SK-N-SH (cell line): Measurements from ENCODE around the gene WASL. TPM values are rescaled to one million over a fixed set of nuclear protein-coding genes. Genes with fewer than 3 reads are reported as not detected.

Experiments used
- CTCF ChIA-PET: fragments of 300-600, 350-600 bp; formaldehyde crosslinking; extraction: SDS; loops from one replicate; lab custom pipeline; 2021; lab: Yijun Ruan, JAX
- POLR2A ChIA-PET: fragments of 350-600 bp; sonication (Branson Sonifier 250); formaldehyde crosslinking; extraction: SDS; loops from one replicate; lab custom pipeline; 2020; ENCODE audit warnings: antibody characterized with exemption, inconsistent platforms; lab: Yijun Ruan, JAX
- DNase-seq: peaks from one replicate; pipeline ENCODE4 v3.0.0; 2012
- H2AFZ ChIP-seq: fragments of 200-600 bp; sonication (generic); 2 replicates; pipeline ENCODE4 v1.8.1; 2016; ENCODE audit warnings: antibody characterized with exemption, mild to moderate bottlenecking, low read depth
- H3F3A ChIP-seq: fragments of 200-600 bp; sonication (generic); replicated peaks from 2 replicates; pipeline ENCODE3; 2016; ENCODE audit warnings: antibody characterized with exemption, mild to moderate bottlenecking; ENCODE audit not compliant: insufficient read depth
- H3K27ac ChIP-seq, 2 experiments: fragments of 200-500 bp in 1 of 2; fragments of 200-600 bp in 1 of 2; sonication (Bioruptor generic) in 1 of 2; sonication (generic), shearing (Covaris generic) in 1 of 2; 2 replicates each; pipeline versions ENCODE4 v1.5.1 to v1.6.1; 2014 to 2016; ENCODE audit warnings: low read depth in 2 of 2, inconsistent platforms in 1 of 2, low read length in 1 of 2, mild to moderate bottlenecking in 1 of 2, mixed read lengths in 1 of 2
- H3K27me3 ChIP-seq: fragments of 200-600 bp; sonication (generic), shearing (Covaris generic); 2 replicates; pipeline ENCODE4 v1.6.1; 2016; ENCODE audit warnings: mixed run types; ENCODE audit not compliant: insufficient read depth
- H3K36me3 ChIP-seq, 2 experiments: fragments of 200-500 bp in 1 of 2; fragments of 200-600 bp in 1 of 2; sonication (Bioruptor generic) in 1 of 2; sonication (generic) in 1 of 2; replicated peaks in 1 of 2; 2 replicates each; pipeline versions ENCODE3 to v1.5.1; 2014 to 2016; ENCODE audit warnings: low read length in 1 of 2, mild to moderate bottlenecking in 1 of 2; ENCODE audit not compliant: insufficient read depth in 2 of 2, control insufficient read depth in 1 of 2
- H3K4me1 ChIP-seq, 2 experiments: fragments of 200-500 bp in 1 of 2; fragments of 200-600 bp in 1 of 2; sonication (Bioruptor generic) in 1 of 2; sonication (generic), shearing (Covaris generic) in 1 of 2; 2 replicates each; pipeline versions ENCODE4 v1.5.1 to v1.6.1; 2014 to 2016; ENCODE audit warnings: low read depth in 1 of 2, low read length in 1 of 2, mixed run types in 1 of 2; ENCODE audit not compliant: insufficient read depth in 2 of 2, control insufficient read depth in 1 of 2
- H3K4me2 ChIP-seq: fragments of 200-600 bp; sonication (generic), shearing (Covaris generic); 2 replicates; pipeline ENCODE4 v1.6.1; 2017; ENCODE audit warnings: mixed run types
- H3K4me3 ChIP-seq, 2 experiments: fragments of 200-500 bp in 1 of 2; fragments of 200-600 bp in 1 of 2; sonication (Bioruptor generic) in 1 of 2; sonication (generic), shearing (Covaris generic) in 1 of 2; 2 replicates each; pipeline versions ENCODE4 v1.5.1 to v1.8.1; 2014 to 2016; ENCODE audit warnings: low read depth in 2 of 2, inconsistent platforms in 1 of 2, low read length in 1 of 2, mild to moderate bottlenecking in 1 of 2, mixed read lengths in 1 of 2, moderate library complexity in 1 of 2
- H3K79me2 ChIP-seq: fragments of 200-600 bp; sonication (generic); 2 replicates; pipeline ENCODE4 v1.8.1; 2017; ENCODE audit warnings: mild to moderate bottlenecking; ENCODE audit not compliant: insufficient read depth
- H3K9ac ChIP-seq: fragments of 200-600 bp; sonication (generic); 2 replicates; pipeline ENCODE4 v1.6.1; 2017; ENCODE audit warnings: mixed run types
- H3K9me2 ChIP-seq: fragments of 200-600 bp; sonication (generic); 2 replicates; pipeline ENCODE4 v1.6.1; 2017; ENCODE audit warnings: mixed run types
- H3K9me3 ChIP-seq: fragments of 200-600 bp; sonication (generic); 2 replicates; pipeline ENCODE4 v1.6.1; 2017; ENCODE audit warnings: mixed run types, mild to moderate bottlenecking, moderate library complexity
- H4K20me1 ChIP-seq: fragments of 200-600 bp; sonication (generic); 2 replicates; pipeline ENCODE4 v1.6.1; 2017; ENCODE audit warnings: mild to moderate bottlenecking, mixed run types; ENCODE audit not compliant: insufficient read depth
- CHD2 ChIP-seq: fragments of 150-350 bp; IDR thresholded peaks from 2 replicates; pipeline ENCODE4 v1.6.1; 2018; ENCODE audit warnings: low read length; ENCODE audit not compliant: partially characterized antibody
- ELF1 ChIP-seq: IDR thresholded peaks from 2 replicates; pipeline ENCODE4 v1.4.0; 2012
- EP300 ChIP-seq, 2 experiments: IDR thresholded peaks; 2 replicates each; pipeline versions ENCODE4 v1.4.0 to v1.6.1; 2012; ENCODE audit warnings: borderline replicate concordance in 1 of 2, low read depth in 1 of 2, low read length in 1 of 2
- EZH2phosphoT487 ChIP-seq: fragments of 200-600 bp; sonication (generic); IDR thresholded peaks from 2 replicates; pipeline ENCODE4 v1.6.1; 2017; ENCODE audit warnings: low read depth, mixed run types, mild to moderate bottlenecking, antibody characterized with exemption, moderate library complexity, borderline replicate concordance
- FOXM1 ChIP-seq: IDR thresholded peaks from 2 replicates; pipeline ENCODE4 v1.4.0; 2012; ENCODE audit warnings: low read depth, mild to moderate bottlenecking
- GATA2 ChIP-seq: sonication (generic); formaldehyde crosslinking; IDR thresholded peaks from 2 replicates; pipeline ENCODE4 v1.5.0; 2020; ENCODE audit warnings: mild to moderate bottlenecking, missing genetic modification reagents
- MEF2A ChIP-seq: IDR thresholded peaks from 2 replicates; pipeline ENCODE4 v1.4.0; 2012; ENCODE audit warnings: low read depth, borderline replicate concordance
- MXI1 ChIP-seq: IDR thresholded peaks from 2 replicates; pipeline ENCODE4 v1.6.1; 2012; ENCODE audit warnings: mild to moderate bottlenecking, low read depth, low read length, improper control_type of control experiment
- NFIC ChIP-seq: IDR thresholded peaks from 2 replicates; pipeline ENCODE4 v1.4.0; 2012; ENCODE audit warnings: borderline replicate concordance
- NRF1 ChIP-seq: IDR thresholded peaks from 2 replicates; pipeline ENCODE4 v1.6.1; 2012; ENCODE audit warnings: low read depth, mild to moderate bottlenecking, low read length
- RAD21 ChIP-seq: IDR thresholded peaks from 2 replicates; pipeline ENCODE4 v1.6.1; 2012; ENCODE audit warnings: mild to moderate bottlenecking, low read length
- RXRA ChIP-seq: IDR thresholded peaks from 2 replicates; pipeline ENCODE4 v1.4.0; 2012; ENCODE audit warnings: low read depth, mild to moderate bottlenecking, borderline replicate concordance
- SMC3 ChIP-seq: IDR thresholded peaks from 2 replicates; pipeline ENCODE4 v1.6.1; 2012; ENCODE audit warnings: low read depth, low read length, improper control_type of control experiment
- TCF12 ChIP-seq: IDR thresholded peaks from 2 replicates; pipeline ENCODE4 v1.4.0; 2012
- YY1 ChIP-seq: IDR thresholded peaks from 2 replicates; pipeline ENCODE4 v1.4.0; 2012; ENCODE audit warnings: low read depth, mild to moderate bottlenecking
- WGBS: methylation state at CpG from one replicate; pipeline ENCODE4 v1.1.6; 2017; ENCODE audit warnings: low lambda C conversion rate; 5-methylcytosine and 5-hydroxymethylcytosine counted together
- polyA plus RNA-seq, 3 experiments: library from polyadenylated mRNA; depleted of rRNA; stranded (reverse); fragments of >200 nt; gene quantifications; 2 replicates each; pipeline ENCODE4 v1.2.3, GENCODE V29; 2012
- TF ChIP-seq, protein P1 (sequence below): fragments of 150-350 bp; IDR thresholded peaks from 2 replicates; pipeline ENCODE4 v1.6.1; 2017; ENCODE audit warnings: antibody characterized with exemption, low read length, low read depth, borderline replicate concordance
- TF ChIP-seq, protein P2 (sequence below): IDR thresholded peaks from 2 replicates; pipeline ENCODE4; 2012
- TF ChIP-seq, protein P3 (sequence below): fragments of 150-350 bp; IDR thresholded peaks from 2 replicates; pipeline ENCODE4 v1.6.1; 2016; ENCODE audit warnings: mild to moderate bottlenecking, low read depth, low read length
- TF ChIP-seq, protein P4 (sequence below): fragments of 200-600 bp; sonication (generic); IDR thresholded peaks from 2 replicates; pipeline ENCODE4 v1.6.1; 2017; ENCODE audit warnings: antibody characterized with exemption, mild to moderate bottlenecking, moderate library complexity
- TF ChIP-seq, protein P5 (sequence below): IDR thresholded peaks from 2 replicates; pipeline ENCODE4 v1.6.1; 2012; ENCODE audit warnings: mild to moderate bottlenecking, low read depth, low read length, moderate library complexity
- TF ChIP-seq, protein P6 (sequence below): IDR thresholded peaks from 2 replicates; pipeline ENCODE4 v1.4.0; 2012; ENCODE audit warnings: low read depth, borderline replicate concordance
- TF ChIP-seq, protein P7 (sequence below): IDR thresholded peaks from 2 replicates; pipeline ENCODE4 v1.4.0; 2012; ENCODE audit warnings: low read depth, borderline replicate concordance

WASL gene
- polyA plus RNA-seq, 1 of the 3 experiments (the other 2 are of a cell fraction): 9.9 TPM

DNA sequence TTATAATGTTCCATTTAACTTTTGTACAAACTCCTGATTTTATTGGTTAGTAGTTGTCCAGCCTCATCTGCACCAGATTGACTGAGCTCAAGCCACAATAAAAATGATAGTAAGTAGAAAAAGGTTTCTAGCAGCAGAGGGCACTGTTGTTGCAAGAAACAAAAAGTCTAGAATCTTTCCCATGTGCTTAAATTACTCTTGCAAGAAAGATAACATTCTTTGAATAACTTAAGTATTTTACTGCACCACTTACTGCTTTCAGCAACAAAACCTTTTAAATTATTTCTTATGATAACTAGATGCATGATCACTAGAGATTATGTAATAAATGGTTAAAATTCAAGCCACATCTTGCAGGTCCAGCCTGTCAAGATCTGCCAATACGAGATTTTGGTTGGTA lies 66.1 kb downstream of the WASL start:
- Histone ChIP-seq H3K9me2 (no peaks in the 10 kb centered on the region), H3K9ac (no peak overlapping the region), H4K20me1 (no peaks in the 10 kb centered on the region), H3K79me2 (no peaks in the 10 kb centered on the region), H3K27me3 (no peaks in the 10 kb centered on the region), H2AFZ (no peak overlapping the region), H3K9me3 (no peaks in the 10 kb centered on the region), H3K27ac (peak overlapping the region in 1 of 2 experiments; percentile 43; a peak in 1 of 4 replicates), H3F3A (peaks cover 10% of the 10 kb centered on the region), H3K4me1 (peaks cover 0 to 11% of the 10 kb centered on the region in 2 experiments; a peak in 2 of 4 replicates), H3K36me3 (peaks cover 70 to 90% of the 10 kb centered on the region in 2 experiments), H3K4me3 (no peak overlapping the region), H3K4me2 (no peak overlapping the region)
- DNase-seq: no peak
- POLR2A ChIA-PET: no interaction called here
- 87% methylated on average over 1 of the region's 1 CpG for WGBS
- CTCF ChIA-PET: interaction anchor here (0.6 to 4.2 kb wide), 35 partner anchors 9 to 901 kb away, joined by 3 to 29 read pairs (median 4); partner anchors contain the start of genes NDUFA5 and WASL
- TF ChIP-seq, protein P1, sequence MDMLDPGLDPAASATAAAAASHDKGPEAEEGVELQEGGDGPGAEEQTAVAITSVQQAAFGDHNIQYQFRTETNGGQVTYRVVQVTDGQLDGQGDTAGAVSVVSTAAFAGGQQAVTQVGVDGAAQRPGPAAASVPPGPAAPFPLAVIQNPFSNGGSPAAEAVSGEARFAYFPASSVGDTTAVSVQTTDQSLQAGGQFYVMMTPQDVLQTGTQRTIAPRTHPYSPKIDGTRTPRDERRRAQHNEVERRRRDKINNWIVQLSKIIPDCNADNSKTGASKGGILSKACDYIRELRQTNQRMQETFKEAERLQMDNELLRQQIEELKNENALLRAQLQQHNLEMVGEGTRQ: no peak
- peak; percentile 43; the same call in 1 of the 2 replicates for TF ChIP-seq MXI1
- TF ChIP-seq, protein P2, sequence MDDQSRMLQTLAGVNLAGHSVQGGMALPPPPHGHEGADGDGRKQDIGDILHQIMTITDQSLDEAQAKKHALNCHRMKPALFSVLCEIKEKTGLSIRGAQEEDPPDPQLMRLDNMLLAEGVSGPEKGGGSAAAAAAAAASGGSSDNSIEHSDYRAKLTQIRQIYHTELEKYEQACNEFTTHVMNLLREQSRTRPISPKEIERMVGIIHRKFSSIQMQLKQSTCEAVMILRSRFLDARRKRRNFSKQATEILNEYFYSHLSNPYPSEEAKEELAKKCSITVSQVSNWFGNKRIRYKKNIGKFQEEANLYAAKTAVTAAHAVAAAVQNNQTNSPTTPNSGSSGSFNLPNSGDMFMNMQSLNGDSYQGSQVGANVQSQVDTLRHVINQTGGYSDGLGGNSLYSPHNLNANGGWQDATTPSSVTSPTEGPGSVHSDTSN: no peak
- TF ChIP-seq, protein P3, sequence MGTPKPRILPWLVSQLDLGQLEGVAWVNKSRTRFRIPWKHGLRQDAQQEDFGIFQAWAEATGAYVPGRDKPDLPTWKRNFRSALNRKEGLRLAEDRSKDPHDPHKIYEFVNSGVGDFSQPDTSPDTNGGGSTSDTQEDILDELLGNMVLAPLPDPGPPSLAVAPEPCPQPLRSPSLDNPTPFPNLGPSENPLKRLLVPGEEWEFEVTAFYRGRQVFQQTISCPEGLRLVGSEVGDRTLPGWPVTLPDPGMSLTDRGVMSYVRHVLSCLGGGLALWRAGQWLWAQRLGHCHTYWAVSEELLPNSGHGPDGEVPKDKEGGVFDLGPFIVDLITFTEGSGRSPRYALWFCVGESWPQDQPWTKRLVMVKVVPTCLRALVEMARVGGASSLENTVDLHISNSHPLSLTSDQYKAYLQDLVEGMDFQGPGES: no peak
- no peak for TF ChIP-seq RXRA
- TF ChIP-seq FOXM1: no peak
- peak; percentile 79 for TF ChIP-seq RAD21
- no peak for TF ChIP-seq NRF1
- TF ChIP-seq EP300 (IDR thresholded peaks at IDR 0.05; ENCODE audit: borderline replicate concordance in 1 of 2, low read depth in 1 of 2, low read length in 1 of 2): no peak
- no peak for TF ChIP-seq TCF12
- TF ChIP-seq, protein P4, sequence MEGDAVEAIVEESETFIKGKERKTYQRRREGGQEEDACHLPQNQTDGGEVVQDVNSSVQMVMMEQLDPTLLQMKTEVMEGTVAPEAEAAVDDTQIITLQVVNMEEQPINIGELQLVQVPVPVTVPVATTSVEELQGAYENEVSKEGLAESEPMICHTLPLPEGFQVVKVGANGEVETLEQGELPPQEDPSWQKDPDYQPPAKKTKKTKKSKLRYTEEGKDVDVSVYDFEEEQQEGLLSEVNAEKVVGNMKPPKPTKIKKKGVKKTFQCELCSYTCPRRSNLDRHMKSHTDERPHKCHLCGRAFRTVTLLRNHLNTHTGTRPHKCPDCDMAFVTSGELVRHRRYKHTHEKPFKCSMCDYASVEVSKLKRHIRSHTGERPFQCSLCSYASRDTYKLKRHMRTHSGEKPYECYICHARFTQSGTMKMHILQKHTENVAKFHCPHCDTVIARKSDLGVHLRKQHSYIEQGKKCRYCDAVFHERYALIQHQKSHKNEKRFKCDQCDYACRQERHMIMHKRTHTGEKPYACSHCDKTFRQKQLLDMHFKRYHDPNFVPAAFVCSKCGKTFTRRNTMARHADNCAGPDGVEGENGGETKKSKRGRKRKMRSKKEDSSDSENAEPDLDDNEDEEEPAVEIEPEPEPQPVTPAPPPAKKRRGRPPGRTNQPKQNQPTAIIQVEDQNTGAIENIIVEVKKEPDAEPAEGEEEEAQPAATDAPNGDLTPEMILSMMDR: peak; percentile 82
- TF ChIP-seq CHD2: peak; percentile 27
- TF ChIP-seq SMC3: peak; percentile 58
- TF ChIP-seq MEF2A: no peak
- TF ChIP-seq, protein P5, sequence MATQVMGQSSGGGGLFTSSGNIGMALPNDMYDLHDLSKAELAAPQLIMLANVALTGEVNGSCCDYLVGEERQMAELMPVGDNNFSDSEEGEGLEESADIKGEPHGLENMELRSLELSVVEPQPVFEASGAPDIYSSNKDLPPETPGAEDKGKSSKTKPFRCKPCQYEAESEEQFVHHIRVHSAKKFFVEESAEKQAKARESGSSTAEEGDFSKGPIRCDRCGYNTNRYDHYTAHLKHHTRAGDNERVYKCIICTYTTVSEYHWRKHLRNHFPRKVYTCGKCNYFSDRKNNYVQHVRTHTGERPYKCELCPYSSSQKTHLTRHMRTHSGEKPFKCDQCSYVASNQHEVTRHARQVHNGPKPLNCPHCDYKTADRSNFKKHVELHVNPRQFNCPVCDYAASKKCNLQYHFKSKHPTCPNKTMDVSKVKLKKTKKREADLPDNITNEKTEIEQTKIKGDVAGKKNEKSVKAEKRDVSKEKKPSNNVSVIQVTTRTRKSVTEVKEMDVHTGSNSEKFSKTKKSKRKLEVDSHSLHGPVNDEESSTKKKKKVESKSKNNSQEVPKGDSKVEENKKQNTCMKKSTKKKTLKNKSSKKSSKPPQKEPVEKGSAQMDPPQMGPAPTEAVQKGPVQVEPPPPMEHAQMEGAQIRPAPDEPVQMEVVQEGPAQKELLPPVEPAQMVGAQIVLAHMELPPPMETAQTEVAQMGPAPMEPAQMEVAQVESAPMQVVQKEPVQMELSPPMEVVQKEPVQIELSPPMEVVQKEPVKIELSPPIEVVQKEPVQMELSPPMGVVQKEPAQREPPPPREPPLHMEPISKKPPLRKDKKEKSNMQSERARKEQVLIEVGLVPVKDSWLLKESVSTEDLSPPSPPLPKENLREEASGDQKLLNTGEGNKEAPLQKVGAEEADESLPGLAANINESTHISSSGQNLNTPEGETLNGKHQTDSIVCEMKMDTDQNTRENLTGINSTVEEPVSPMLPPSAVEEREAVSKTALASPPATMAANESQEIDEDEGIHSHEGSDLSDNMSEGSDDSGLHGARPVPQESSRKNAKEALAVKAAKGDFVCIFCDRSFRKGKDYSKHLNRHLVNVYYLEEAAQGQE: no peak
- no peak for TF ChIP-seq ELF1
- TF ChIP-seq, protein P6, sequence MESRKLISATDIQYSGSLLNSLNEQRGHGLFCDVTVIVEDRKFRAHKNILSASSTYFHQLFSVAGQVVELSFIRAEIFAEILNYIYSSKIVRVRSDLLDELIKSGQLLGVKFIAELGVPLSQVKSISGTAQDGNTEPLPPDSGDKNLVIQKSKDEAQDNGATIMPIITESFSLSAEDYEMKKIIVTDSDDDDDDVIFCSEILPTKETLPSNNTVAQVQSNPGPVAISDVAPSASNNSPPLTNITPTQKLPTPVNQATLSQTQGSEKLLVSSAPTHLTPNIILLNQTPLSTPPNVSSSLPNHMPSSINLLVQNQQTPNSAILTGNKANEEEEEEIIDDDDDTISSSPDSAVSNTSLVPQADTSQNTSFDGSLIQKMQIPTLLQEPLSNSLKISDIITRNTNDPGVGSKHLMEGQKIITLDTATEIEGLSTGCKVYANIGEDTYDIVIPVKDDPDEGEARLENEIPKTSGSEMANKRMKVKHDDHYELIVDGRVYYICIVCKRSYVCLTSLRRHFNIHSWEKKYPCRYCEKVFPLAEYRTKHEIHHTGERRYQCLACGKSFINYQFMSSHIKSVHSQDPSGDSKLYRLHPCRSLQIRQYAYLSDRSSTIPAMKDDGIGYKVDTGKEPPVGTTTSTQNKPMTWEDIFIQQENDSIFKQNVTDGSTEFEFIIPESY: no peak
- no peak for TF ChIP-seq GATA2
- no peak for TF ChIP-seq YY1
- TF ChIP-seq NFIC: no peak
- no peak for TF ChIP-seq EZH2phosphoT487
- TF ChIP-seq, protein P7, sequence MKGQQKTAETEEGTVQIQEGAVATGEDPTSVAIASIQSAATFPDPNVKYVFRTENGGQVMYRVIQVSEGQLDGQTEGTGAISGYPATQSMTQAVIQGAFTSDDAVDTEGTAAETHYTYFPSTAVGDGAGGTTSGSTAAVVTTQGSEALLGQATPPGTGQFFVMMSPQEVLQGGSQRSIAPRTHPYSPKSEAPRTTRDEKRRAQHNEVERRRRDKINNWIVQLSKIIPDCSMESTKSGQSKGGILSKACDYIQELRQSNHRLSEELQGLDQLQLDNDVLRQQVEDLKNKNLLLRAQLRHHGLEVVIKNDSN: no peak
